IMR-90 (cell line): ENCODE results near the gene SLC34A2. TPM values are rescaled to one million over a fixed set of nuclear protein-coding genes. Genes with fewer than 3 reads are reported as not detected.

ENCODE experiments used
- ATAC-seq: fragments of 200-7000 bp; cut with Tn5 transposase; 2 replicates; pipeline ENCODE4 v1.9.1; 2020; ENCODE audit warnings: low read depth, mild to moderate bottlenecking, moderate library complexity
- BruUV-seq: library from RNA; stranded (reverse); fragments of 400-500 nt; replicated peaks from 2 replicates; lab custom pipeline; 2021; lab: Mats Ljungman, UMichigan
- CTCF ChIA-PET: fragments of 300-600 bp; formaldehyde crosslinking; extraction: SDS; loops from one replicate; lab custom pipeline; 2021; ENCODE audit warnings: antibody characterized with exemption; lab: Yijun Ruan, JAX
- POLR2A ChIA-PET: fragments of 300-600 bp; sonication (Branson Sonifier 250); formaldehyde crosslinking; loops from one replicate; lab custom pipeline; 2022; ENCODE audit warnings: antibody characterized with exemption; ENCODE audit not compliant: unreplicated experiment; lab: Charles Lee
- DNase-seq: peaks from one replicate; pipeline ENCODE4 v3.0.0; 2013
- H2AFZ ChIP-seq: replicated peaks from 2 replicates; pipeline ENCODE3; 2013; ENCODE audit warnings: low read length, mild to moderate bottlenecking; ENCODE audit not compliant: poor library complexity
- H2AK5ac ChIP-seq: 2 replicates; pipeline ENCODE4 v1.6.1; 2013; ENCODE audit warnings: low read depth, low read length, inconsistent platforms
- H2AK9ac ChIP-seq: replicated peaks from 2 replicates; pipeline ENCODE3; 2013; ENCODE audit warnings: mild to moderate bottlenecking, low read depth, low read length, moderate library complexity; ENCODE audit not compliant: poor library complexity
- H2BK120ac ChIP-seq: 2 replicates; pipeline ENCODE4 v1.6.1; 2013; ENCODE audit warnings: low read depth, low read length, inconsistent platforms
- H2BK15ac ChIP-seq: 3 replicates; pipeline ENCODE4 v1.6.1; 2013; ENCODE audit warnings: low read depth, low read length, inconsistent platforms
- H2BK20ac ChIP-seq: 2 replicates; pipeline ENCODE4 v1.6.1; 2013; ENCODE audit warnings: low read depth, mild to moderate bottlenecking, inconsistent platforms, low read length, moderate library complexity
- H2BK5ac ChIP-seq: 2 replicates; pipeline ENCODE4 v1.6.1; 2013; ENCODE audit warnings: mild to moderate bottlenecking, low read depth, low read length, inconsistent platforms; ENCODE audit not compliant: poor library complexity, severe bottlenecking
- H3K14ac ChIP-seq: replicated peaks from 2 replicates; pipeline ENCODE4 v1.6.1; 2013; ENCODE audit warnings: low read depth, low read length, inconsistent platforms
- H3K18ac ChIP-seq: 2 replicates; pipeline ENCODE4 v1.6.1; 2013; ENCODE audit warnings: low read depth, low read length, control low read depth
- H3K23ac ChIP-seq: 2 replicates; pipeline ENCODE4 v1.6.1; 2013; ENCODE audit warnings: low read depth, low read length, inconsistent platforms
- H3K27ac ChIP-seq: 2 replicates; pipeline ENCODE4 v1.5.1; 2013; ENCODE audit warnings: mild to moderate bottlenecking, control low read depth, low read length; ENCODE audit not compliant: insufficient read depth
- H3K27me3 ChIP-seq: 2 replicates; pipeline ENCODE4 v1.6.1; 2013; ENCODE audit warnings: low read length; ENCODE audit not compliant: control insufficient read depth, insufficient read depth
- H3K36me3 ChIP-seq: 2 replicates; pipeline ENCODE4 v1.6.1; 2013; ENCODE audit warnings: low read length, mixed read lengths; ENCODE audit not compliant: control insufficient read depth, insufficient read depth
- H3K4ac ChIP-seq: 2 replicates; pipeline ENCODE4 v1.6.1; 2013; ENCODE audit warnings: low read depth, low read length, inconsistent platforms
- H3K4me1 ChIP-seq: 2 replicates; pipeline ENCODE4 v1.6.1; 2013; ENCODE audit warnings: low read length, mixed read lengths; ENCODE audit not compliant: control insufficient read depth, insufficient read depth
- H3K4me2 ChIP-seq: 2 replicates; pipeline ENCODE4 v1.6.1; 2013; ENCODE audit warnings: low read depth, mild to moderate bottlenecking, control low read depth, low read length, moderate library complexity
- H3K4me3 ChIP-seq: 2 replicates; pipeline ENCODE4 v1.5.1; 2013; ENCODE audit warnings: low read depth, mild to moderate bottlenecking, control low read depth, low read length, moderate library complexity; ENCODE audit not compliant: insufficient read depth
- H3K56ac ChIP-seq: 2 replicates; pipeline ENCODE4 v1.6.1; 2013; ENCODE audit warnings: low read length, inconsistent platforms; ENCODE audit not compliant: insufficient read depth; ENCODE audit errors: extremely low read depth
- H3K79me1 ChIP-seq, 2 experiments: 2 replicates each; pipeline ENCODE4 v1.6.1; 2013; ENCODE audit warnings: low read length in 2 of 2, inconsistent platforms in 1 of 2, low read depth in 1 of 2
- H3K9ac ChIP-seq: 2 replicates; pipeline ENCODE4 v1.6.1; 2013; ENCODE audit warnings: low read depth, low read length, control low read depth
- H3K9me1 ChIP-seq: 2 replicates; pipeline ENCODE4 v1.6.1; 2013; ENCODE audit warnings: low read length, inconsistent platforms; ENCODE audit not compliant: insufficient read depth
- H3K9me3 ChIP-seq: 2 replicates; pipeline ENCODE4 v1.6.1; 2013; ENCODE audit warnings: low read length; ENCODE audit not compliant: control insufficient read depth, insufficient read depth
- H4K20me1 ChIP-seq: 2 replicates; pipeline ENCODE4 v1.6.1; 2013; ENCODE audit warnings: low read length, inconsistent platforms; ENCODE audit not compliant: insufficient read depth
- H4K5ac ChIP-seq: 2 replicates; pipeline ENCODE4 v1.6.1; 2013; ENCODE audit warnings: mild to moderate bottlenecking, low read depth, low read length, control low read depth
- H4K8ac ChIP-seq, 2 experiments: 2 replicates each; pipeline ENCODE4 v1.6.1; 2013; ENCODE audit warnings: low read depth in 2 of 2, low read length in 2 of 2, control low read depth in 1 of 2, inconsistent platforms in 1 of 2
- H4K91ac ChIP-seq: 2 replicates; pipeline ENCODE4 v1.6.1; 2013; ENCODE audit warnings: low read depth, low read length, inconsistent platforms; ENCODE audit not compliant: insufficient read depth
- CEBPB ChIP-seq: IDR thresholded peaks from 2 replicates; pipeline ENCODE4 v1.6.1; 2012; ENCODE audit warnings: low read depth, low read length, improper control_type of control experiment
- MXI1 ChIP-seq: IDR thresholded peaks from 2 replicates; pipeline ENCODE4 v1.6.1; 2012; ENCODE audit warnings: low read depth, mild to moderate bottlenecking, low read length, moderate library complexity, borderline replicate concordance
- RAD21 ChIP-seq: IDR thresholded peaks from 2 replicates; pipeline ENCODE4 v1.6.1; 2012; ENCODE audit warnings: low read length, improper control_type of control experiment
- WGBS, 2 experiments: methylation state at CpG; one replicate each; pipeline versions ENCODE4 v1.1.5 to v1.1.7; 2013; ENCODE audit warnings: missing lambda C conversion rate in 2 of 2; ENCODE audit not compliant: insufficient read length in 1 of 2; ENCODE audit errors: extremely low coverage in 2 of 2; 5-methylcytosine and 5-hydroxymethylcytosine counted together
- dilution Hi-C: fragments of 300-500 bp; cut with HindIII; formaldehyde crosslinking; loops from one replicate; pipeline ENCODE4 v1.14.3; 2018; ENCODE audit warnings: low sequenced_read_pairs; ENCODE audit not compliant: unreplicated experiment
- in situ Hi-C: fragments of 300-500 bp; cut with MboI; formaldehyde crosslinking; loops from 3 replicates; pipeline ENCODE4 v1.14.3; 2019; ENCODE audit warnings: low sequenced_read_pairs, inconsistent platforms, mixed read lengths
- intact Hi-C: fragments of 100-400 bp; cut with micrococcal nuclease; formaldehyde crosslinking; loops from 2 replicates; pipeline ENCODE4 v1.10.0; 2022
- polyA plus RNA-seq, 3 experiments: library from polyadenylated mRNA; depleted of rRNA; stranded (reverse); fragments of >200 nt; gene quantifications; 2 replicates each; pipeline ENCODE4 v1.2.3, GENCODE V29; 2012; ENCODE audit warnings: low replicate concordance in 1 of 3
- total RNA-seq: library from RNA; depleted of rRNA; stranded (reverse); fragments of >200 nt; gene quantifications from 2 replicates; pipeline ENCODE4 v1.2.3, GENCODE V29; 2012
- TF ChIP-seq, protein P1 (sequence below): conservative IDR thresholded peaks from 2 replicates; pipeline ENCODE4 v1.5.1; 2012; ENCODE audit warnings: mild to moderate bottlenecking, low read depth, low read length, improper control_type of control experiment
- TF ChIP-seq, protein P2 (sequence below): fragments of 150-350 bp; IDR thresholded peaks from 2 replicates; pipeline ENCODE4 v1.6.1; 2017; ENCODE audit warnings: mild to moderate bottlenecking, antibody characterized with exemption, low read length, low read depth

SLC34A2 gene
- total and polyA plus RNA-seq, 2 of the 4 experiments (the other 2 are of a cell fraction): not detected

DNA sequence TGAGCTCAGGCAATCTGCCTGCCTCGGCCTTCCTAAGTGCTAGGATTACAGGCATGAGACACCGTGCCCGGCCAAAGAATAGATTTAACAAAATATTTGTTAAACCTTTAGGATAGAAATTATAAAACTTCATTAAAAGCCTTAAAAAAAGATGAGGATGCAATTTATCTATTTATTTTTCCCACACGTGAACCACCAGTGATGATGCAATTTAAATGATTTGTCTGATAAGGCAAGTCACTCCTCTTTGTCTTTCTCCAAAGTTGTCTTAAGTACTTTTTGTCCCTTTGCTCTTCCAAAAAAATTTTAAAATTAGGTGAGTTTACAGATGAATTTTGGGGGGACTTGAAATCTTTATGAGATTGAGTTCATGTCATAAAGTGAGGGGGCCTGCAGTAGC lies 58.2 kb downstream of the SLC34A2 start:
- Histone ChIP-seq H2BK15ac (no peak overlapping the region), H3K79me1 (no peaks in the 10 kb centered on the region), H3K4me2 (no peak overlapping the region), H3K18ac (no peak overlapping the region), H3K4ac (no peak overlapping the region), H2BK5ac (no peak overlapping the region), H2AK5ac (no peak overlapping the region), H4K20me1 (no peaks in the 10 kb centered on the region), H2AFZ (no peak overlapping the region), H3K56ac (no peak overlapping the region), H3K9me3 (no peaks in the 10 kb centered on the region), H3K14ac (no peak overlapping the region), H4K8ac (no peak overlapping the region), H2BK120ac (no peak overlapping the region), H3K4me1 (no peaks in the 10 kb centered on the region), H3K27ac (no peak overlapping the region), H4K91ac (no peak overlapping the region), H4K5ac (no peak overlapping the region), H3K9ac (no peak overlapping the region), H3K9me1 (no peaks in the 10 kb centered on the region), H3K36me3 (no peaks in the 10 kb centered on the region), H2BK20ac (no peak overlapping the region), H3K4me3 (no peak overlapping the region), H3K23ac (no peak overlapping the region), H2AK9ac (no peak overlapping the region), H3K27me3 (no peaks in the 10 kb centered on the region; the same call in 1 of the 2 replicates)
- no CpG with 5 or more reads among the region's 4 CpGs for WGBS, 2 experiments
- DNase-seq: no peak
- ChIA-PET POLR2A (no interaction called here), CTCF (no interaction called here)
- no peak for ATAC-seq
- BruUV-seq: no TSS peak
- intact Hi-C loops: no loop called here
- TF ChIP-seq MXI1 (no peak), RAD21 (no peak), CEBPB (peak; percentile 34; the same call in 1 of the 2 replicates)
- TF ChIP-seq, protein P1, sequence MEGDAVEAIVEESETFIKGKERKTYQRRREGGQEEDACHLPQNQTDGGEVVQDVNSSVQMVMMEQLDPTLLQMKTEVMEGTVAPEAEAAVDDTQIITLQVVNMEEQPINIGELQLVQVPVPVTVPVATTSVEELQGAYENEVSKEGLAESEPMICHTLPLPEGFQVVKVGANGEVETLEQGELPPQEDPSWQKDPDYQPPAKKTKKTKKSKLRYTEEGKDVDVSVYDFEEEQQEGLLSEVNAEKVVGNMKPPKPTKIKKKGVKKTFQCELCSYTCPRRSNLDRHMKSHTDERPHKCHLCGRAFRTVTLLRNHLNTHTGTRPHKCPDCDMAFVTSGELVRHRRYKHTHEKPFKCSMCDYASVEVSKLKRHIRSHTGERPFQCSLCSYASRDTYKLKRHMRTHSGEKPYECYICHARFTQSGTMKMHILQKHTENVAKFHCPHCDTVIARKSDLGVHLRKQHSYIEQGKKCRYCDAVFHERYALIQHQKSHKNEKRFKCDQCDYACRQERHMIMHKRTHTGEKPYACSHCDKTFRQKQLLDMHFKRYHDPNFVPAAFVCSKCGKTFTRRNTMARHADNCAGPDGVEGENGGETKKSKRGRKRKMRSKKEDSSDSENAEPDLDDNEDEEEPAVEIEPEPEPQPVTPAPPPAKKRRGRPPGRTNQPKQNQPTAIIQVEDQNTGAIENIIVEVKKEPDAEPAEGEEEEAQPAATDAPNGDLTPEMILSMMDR: no peak
- TF ChIP-seq, protein P2, sequence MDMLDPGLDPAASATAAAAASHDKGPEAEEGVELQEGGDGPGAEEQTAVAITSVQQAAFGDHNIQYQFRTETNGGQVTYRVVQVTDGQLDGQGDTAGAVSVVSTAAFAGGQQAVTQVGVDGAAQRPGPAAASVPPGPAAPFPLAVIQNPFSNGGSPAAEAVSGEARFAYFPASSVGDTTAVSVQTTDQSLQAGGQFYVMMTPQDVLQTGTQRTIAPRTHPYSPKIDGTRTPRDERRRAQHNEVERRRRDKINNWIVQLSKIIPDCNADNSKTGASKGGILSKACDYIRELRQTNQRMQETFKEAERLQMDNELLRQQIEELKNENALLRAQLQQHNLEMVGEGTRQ: no peak
- in situ Hi-C loops: no loop called here
- dilution Hi-C loops: no loop called here
